SW480 (cell line): ENCODE measurements around the gene TAS2R7.
"Not testable (repeated sequence)": the region's sequence is repeated elsewhere in the genome, so short reads cannot be mapped to it uniquely, and the experiment has no call there.

Experiments
- DNase-seq: peaks from one replicate; pipeline ENCODE4 v3.0.0-alpha.2; 2016; ENCODE audit warnings: low spot score

TAS2R7 gene

GRCh38 chr12:10802587-10802986 lies at the start of gene TAS2R7:
TAS2R7 (minus strand) TSS chr12:10802627; CDS start chr12:10802570, 57 bp downstream.
- DNase-seq = no peak

- no peak for DNase-seq
These were observed 48.9 kb upstream of the TAS2R7 start for GRCh38 chr12:10851243-10851858.

GRCh38 chr12:10849425-10849878 lies 47.0 kb upstream of the TAS2R7 start, which contains the start of gene PRR4:
PRR4 (minus strand) TSS chr12:10849475; CDS start chr12:10849437, 38 bp downstream.
- DNase-seq = no peak

- DNase-seq = no peak
These were observed 45.3 kb upstream of the TAS2R7 start for GRCh38 chr12:10847744-10848143.

GRCh38 chr12:10842862-10843261 lies 40.4 kb upstream of the TAS2R7 start:
- no peak for DNase-seq

- no peak for DNase-seq
These were observed 36.0 kb upstream of the TAS2R7 start for GRCh38 chr12:10838461-10838860.

GRCh38 chr12:10829994-10830393 lies 27.6 kb upstream of the TAS2R7 start:
- no peak for DNase-seq

- no peak for DNase-seq
These were observed 23.8 kb upstream of the TAS2R7 start, which contains the start of gene TAS2R10 for GRCh38 chr12:10826258-10826657. TAS2R10 (minus strand) TSS chr12:10826358; CDS start chr12:10826269, 89 bp downstream.

GRCh38 chr12:10824957-10825356 lies 22.5 kb upstream of the TAS2R7 start:
- no peak for DNase-seq

- DNase-seq = no peak
These were observed 9.6 kb upstream of the TAS2R7 start for GRCh38 chr12:10811883-10812536.

- no peak for DNase-seq
These were observed 7.6 kb upstream of the TAS2R7 start, which contains the start of gene TAS2R9 for GRCh38 chr12:10810068-10810467. TAS2R9 (minus strand) TSS chr12:10810168; CDS start chr12:10810075, 93 bp downstream.

- no peak for DNase-seq
These were observed 4.8 kb upstream of the TAS2R7 start, which contains the start of gene TAS2R8 for GRCh38 chr12:10807186-10807585. TAS2R8 (minus strand) TSS chr12:10807286; CDS start chr12:10806980, 306 bp downstream.

GRCh38 chr12:10801741-10802140 lies 686 bp downstream of the TAS2R7 start:
- no peak for DNase-seq

GRCh38 chr12:10794222-10794621 lies 8.2 kb downstream of the TAS2R7 start:
- DNase-seq = no peak

- DNase-seq = not testable (repeated sequence)
These were observed 10.7 kb downstream of the TAS2R7 start for GRCh38 chr12:10791769-10792168.

GRCh38 chr12:10783252-10783651 lies 19.2 kb downstream of the TAS2R7 start:
- peak; percentile 53 for DNase-seq

GRCh38 chr12:10779103-10779502 lies 23.3 kb downstream of the TAS2R7 start:
- DNase-seq = no peak

GRCh38 chr12:10771132-10771733 lies 31.2 kb downstream of the TAS2R7 start:
- DNase-seq = peak; percentile 69

- no peak for DNase-seq
These were observed 42.8 kb downstream of the TAS2R7 start for GRCh38 chr12:10759657-10760056.

- no peak for DNase-seq
These were observed 46.2 kb downstream of the TAS2R7 start for GRCh38 chr12:10756194-10756593.

- DNase-seq = no peak
These were observed 49.4 kb downstream of the TAS2R7 start for GRCh38 chr12:10753059-10753458.
